ENCODE data around the gene MACROH2A1. TPM values are rescaled to one million over a fixed set of nuclear protein-coding genes. Genes with fewer than 3 reads are reported as not detected.
A peak's percentile ranks its signal among the peaks of the same experiment; 100 is the strongest.

Gene MACROH2A1
- total RNA-seq, 4 donors from 2014 or later, result 196 to 234 (median 208) TPM

DNA sequence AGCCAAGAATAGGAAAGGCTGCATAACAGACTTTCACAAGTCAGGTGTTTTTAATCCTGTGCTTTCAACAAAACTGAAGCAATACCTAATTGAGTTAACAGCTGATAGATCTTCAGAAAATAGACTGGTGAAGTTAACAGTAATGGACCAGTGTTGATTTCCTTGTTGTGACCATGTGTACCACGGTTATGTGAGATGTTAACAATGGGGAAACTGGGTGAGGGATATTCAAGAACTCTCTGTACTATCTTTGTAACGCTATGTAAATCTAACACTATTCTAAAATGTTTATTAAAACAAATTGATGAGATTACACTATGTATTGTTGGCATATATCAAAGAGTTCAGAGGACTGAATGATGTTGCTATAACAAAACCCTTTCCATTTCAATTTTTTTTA is 36.9 kb downstream of the MACROH2A1 start:
- no peak for TF ChIP-seq POLR2A (IDR thresholded peaks at IDR 0.05)
- TF ChIP-seq, protein P1, sequence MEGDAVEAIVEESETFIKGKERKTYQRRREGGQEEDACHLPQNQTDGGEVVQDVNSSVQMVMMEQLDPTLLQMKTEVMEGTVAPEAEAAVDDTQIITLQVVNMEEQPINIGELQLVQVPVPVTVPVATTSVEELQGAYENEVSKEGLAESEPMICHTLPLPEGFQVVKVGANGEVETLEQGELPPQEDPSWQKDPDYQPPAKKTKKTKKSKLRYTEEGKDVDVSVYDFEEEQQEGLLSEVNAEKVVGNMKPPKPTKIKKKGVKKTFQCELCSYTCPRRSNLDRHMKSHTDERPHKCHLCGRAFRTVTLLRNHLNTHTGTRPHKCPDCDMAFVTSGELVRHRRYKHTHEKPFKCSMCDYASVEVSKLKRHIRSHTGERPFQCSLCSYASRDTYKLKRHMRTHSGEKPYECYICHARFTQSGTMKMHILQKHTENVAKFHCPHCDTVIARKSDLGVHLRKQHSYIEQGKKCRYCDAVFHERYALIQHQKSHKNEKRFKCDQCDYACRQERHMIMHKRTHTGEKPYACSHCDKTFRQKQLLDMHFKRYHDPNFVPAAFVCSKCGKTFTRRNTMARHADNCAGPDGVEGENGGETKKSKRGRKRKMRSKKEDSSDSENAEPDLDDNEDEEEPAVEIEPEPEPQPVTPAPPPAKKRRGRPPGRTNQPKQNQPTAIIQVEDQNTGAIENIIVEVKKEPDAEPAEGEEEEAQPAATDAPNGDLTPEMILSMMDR (IDR thresholded peaks at IDR 0.05), result no peak
- WGBS, 2 donors, result 90 to 93% methylated on average over 2 of the region's 2 CpGs
- H3K4me3 ChIP-seq (ENCODE audit: low read depth, poor library complexity, severe bottlenecking), result no peak overlapping the region
- no peak for DNase-seq (ENCODE audit: low spot score in 2 of 2)
- intact Hi-C loops (cut with DNase I; ENCODE audit: low total_unique reads), result no loop called here

DNA sequence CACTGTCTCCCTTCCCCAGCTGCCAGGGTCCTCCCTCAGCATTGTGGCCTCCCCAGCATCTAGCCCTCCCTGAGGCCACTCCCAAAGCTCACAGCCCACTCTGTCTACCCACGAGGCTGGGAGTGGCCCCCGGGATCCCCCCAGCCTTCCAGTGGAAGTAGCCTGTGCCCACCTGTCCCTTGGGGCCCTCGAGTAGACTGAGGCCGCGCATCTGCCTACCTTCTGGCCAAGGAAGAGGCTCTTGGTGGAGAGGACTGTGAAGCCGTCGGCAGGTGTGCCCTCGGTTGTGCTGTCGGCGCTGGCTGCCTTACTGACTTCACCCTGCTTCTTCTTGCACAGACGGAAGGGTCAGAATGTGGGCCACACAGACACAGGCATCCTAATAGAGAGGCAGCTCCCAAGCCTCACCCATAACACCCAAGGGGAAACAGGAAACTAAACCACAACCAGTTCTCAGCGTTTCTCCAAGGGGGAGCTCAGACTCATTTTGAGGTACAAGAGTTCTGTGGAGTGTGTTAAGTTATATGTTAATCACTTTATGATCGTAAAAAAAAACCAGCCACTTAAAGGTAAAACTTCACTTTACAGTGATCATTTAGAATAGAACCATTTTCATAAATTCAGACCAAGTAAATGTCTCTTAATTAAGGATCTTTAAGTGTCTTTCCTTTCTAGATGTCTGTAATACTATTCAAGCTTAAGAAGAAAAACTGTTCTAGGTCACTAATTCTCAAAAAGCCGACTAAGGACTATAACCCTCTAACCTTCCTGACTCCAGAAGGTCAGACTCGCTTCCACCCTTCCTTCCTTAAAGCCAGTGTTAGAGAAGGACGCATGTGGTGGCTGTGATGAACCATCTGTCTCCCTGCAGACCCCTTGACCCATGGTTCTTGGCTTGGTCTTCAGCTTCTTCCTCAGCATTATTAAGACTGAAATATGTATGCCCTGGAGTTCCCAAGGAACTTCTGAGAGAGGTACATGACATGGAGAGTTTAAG is 38.5 kb downstream of the MACROH2A1 start:
- 84 to 90% methylated on average over 16 of the region's 16 CpGs for WGBS, 2 donors
- no peak for DNase-seq (ENCODE audit: low spot score in 2 of 2)

DNA sequence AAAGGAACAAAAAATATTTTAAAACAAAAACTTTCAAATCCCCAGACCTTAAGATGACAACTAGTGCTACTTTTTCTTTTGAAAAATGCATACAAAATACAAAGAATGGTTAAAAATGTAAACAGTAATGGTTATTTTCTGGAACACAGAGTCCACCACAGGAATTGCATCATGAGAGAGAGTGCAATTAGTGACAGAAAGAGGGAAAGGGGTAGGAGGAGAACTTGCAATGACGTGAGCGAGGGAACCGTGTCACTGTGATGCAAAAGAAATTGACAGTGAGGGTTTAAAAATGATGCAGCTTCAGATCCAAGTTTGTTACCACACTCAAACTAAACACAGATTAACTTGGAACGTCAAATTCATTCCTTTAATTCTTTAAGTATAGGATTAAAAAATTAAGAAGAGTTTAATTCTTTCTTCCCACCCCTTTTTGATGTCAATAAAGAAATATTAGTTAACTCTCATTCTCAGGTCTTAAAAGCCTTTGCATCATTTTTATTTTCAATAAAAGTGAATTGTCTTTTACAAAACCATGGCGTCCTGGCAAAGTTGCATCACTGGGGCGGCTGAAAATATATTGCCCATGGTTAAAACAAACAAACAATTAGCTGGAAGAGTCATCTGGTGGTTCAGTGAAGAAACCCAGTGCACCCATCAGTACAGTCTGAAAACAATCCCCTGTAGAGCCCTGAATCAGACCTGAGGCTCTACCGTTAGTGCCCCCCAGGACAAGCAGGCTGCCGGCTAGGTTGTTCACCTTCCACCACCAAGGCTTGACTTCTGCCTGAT is 39.5 kb downstream of the MACROH2A1 start:
- DNase-seq (ENCODE audit: low spot score in 2 of 2), result no peak
- intact Hi-C loops (cut with DNase I; ENCODE audit: low total_unique reads), result no loop called here
- no peak overlapping the region for H3K4me3 ChIP-seq (ENCODE audit: low read depth, poor library complexity, severe bottlenecking)
- 91 to 93% methylated on average over 8 of the region's 8 CpGs for WGBS, 2 donors
- no peak for TF ChIP-seq POLR2A (IDR thresholded peaks at IDR 0.05)
- TF ChIP-seq, protein P1 (IDR thresholded peaks at IDR 0.05), result no peak

More for the DNA sequence above, 38.5 kb downstream of the MACROH2A1 start:
- no peak overlapping the region for H3K4me3 ChIP-seq (ENCODE audit: low read depth, poor library complexity, severe bottlenecking)
- intact Hi-C loops (cut with DNase I; ENCODE audit: low total_unique reads), result no loop called here
- TF ChIP-seq POLR2A (IDR thresholded peaks at IDR 0.05), result no peak
- TF ChIP-seq, protein P1 (IDR thresholded peaks at IDR 0.05), result no peak

DNA sequence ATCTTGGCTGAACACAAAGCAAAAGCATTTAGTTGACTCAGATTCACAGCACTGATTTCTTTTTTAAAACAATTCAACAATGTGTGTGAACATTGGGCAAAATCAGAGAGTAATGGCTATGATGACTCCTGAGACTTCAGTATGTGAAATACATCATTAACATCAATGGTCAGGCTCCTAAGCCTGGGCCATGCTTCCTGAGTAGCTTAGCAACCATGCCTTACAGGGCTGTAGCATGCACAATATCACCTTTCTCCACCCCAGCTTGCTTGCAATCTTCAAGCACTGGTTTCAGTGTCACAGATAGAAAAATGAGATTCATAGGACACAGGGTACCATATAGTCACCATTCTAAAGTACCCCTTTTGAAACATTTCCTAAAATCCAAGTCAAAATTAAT is 41.3 kb downstream of the MACROH2A1 start:
- DNase-seq (ENCODE audit: low spot score in 2 of 2), result no peak
- TF ChIP-seq, protein P1 (IDR thresholded peaks at IDR 0.05), result no peak
- no peak for TF ChIP-seq POLR2A (IDR thresholded peaks at IDR 0.05)
- intact Hi-C loops (cut with DNase I; ENCODE audit: low total_unique reads), result no loop called here
- no peak overlapping the region for H3K4me3 ChIP-seq (ENCODE audit: low read depth, poor library complexity, severe bottlenecking)

DNA sequence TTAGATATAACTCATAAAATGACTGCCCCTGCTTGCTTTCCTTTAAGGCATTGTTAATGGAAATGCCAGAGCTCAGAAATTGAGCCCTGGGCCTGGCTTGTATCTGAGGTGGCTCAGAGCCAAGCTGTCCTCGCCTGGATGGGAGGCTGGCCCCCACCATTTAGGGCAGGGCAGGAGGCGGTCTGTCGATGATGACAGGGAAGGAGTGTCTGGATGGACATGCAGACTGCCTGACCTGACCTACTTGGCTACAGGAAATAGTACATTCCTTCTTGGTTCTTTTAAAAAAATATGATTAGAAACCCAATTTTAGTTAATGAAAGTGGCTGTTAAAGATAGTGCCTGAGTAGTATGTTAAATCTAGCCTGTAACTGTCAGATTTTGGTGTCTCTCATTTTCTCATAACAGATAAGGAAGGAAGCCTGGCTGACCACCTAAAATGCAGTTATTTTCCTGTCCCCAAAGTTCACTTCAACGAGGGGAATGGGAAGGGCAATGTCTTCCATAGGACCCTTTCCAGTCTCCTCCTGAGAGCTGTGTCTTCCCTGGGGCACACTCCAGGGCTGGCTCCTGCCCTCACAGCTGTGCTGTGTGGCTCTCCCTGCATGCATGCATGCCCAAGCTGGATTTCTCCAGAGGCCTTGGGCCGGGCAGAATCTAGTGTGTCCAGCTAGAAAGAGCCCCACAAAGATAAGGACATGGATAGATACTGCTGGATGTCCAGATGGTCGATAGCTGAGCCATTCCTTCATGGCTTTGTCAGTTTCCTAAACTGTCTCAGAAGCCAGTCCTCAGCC is 42.3 kb downstream of the MACROH2A1 start:
- DNase-seq (ENCODE audit: low spot score in 2 of 2), result peak; percentile 58 to 90
- TF ChIP-seq, protein P1 (IDR thresholded peaks at IDR 0.05), result no peak
- no peak for TF ChIP-seq POLR2A (IDR thresholded peaks at IDR 0.05)
- 50 to 59% methylated on average over 6 of the region's 6 CpGs for WGBS, 2 donors
- H3K4me3 ChIP-seq (ENCODE audit: low read depth, poor library complexity, severe bottlenecking), result no peak overlapping the region
- intact Hi-C loops (cut with DNase I; ENCODE audit: low total_unique reads), result no loop called here
